Measurements from ENCODE around the gene MTM1. TPM values are rescaled to one million over a fixed set of nuclear protein-coding genes. Genes with fewer than 3 reads are reported as not detected.

Gene MTM1
- total RNA-seq, 1 experiment from 2014 or later = 14.7 TPM

- no peak for DNase-seq (ENCODE audit: low spot score)
Measured at GRCh38 chrX:150663073-150663472, 94.7 kb downstream of the MTM1 start.

GRCh38 chrX:150664290-150664689, 95.9 kb downstream of the MTM1 start:
- peak; percentile 10 for DNase-seq (ENCODE audit: low spot score)

GRCh38 chrX:150676221-150676620, 107.8 kb downstream of the MTM1 start:
- no peak for DNase-seq (ENCODE audit: low spot score)

GRCh38 chrX:150680974-150681373, 112.6 kb downstream of the MTM1 start:
- peak; percentile 16 for DNase-seq (ENCODE audit: low spot score)

GRCh38 chrX:150683112-150683511, 114.7 kb downstream of the MTM1 start:
- DNase-seq (ENCODE audit: low spot score) = no peak

GRCh38 chrX:150683536-150684146, 115.2 kb downstream of the MTM1 start:
- peak; percentile 39 for DNase-seq (ENCODE audit: low spot score)

- peak; percentile 89 for DNase-seq (ENCODE audit: low spot score)
Measured at GRCh38 chrX:150688911-150689451, 120.6 kb downstream of the MTM1 start.

- DNase-seq (ENCODE audit: low spot score) = peak; percentile 93
Measured at GRCh38 chrX:150690126-150690525, 121.7 kb downstream of the MTM1 start.

GRCh38 chrX:150692296-150692695, 123.9 kb downstream of the MTM1 start:
- no peak for DNase-seq (ENCODE audit: low spot score)

- DNase-seq (ENCODE audit: low spot score) = no peak
Measured at GRCh38 chrX:150692831-150693724, 124.7 kb downstream of the MTM1 start, which contains the start of gene MTMR1. TSS of gene MTMR1 (plus strand) at chrX:150693396. CDS start at chrX:150693531, 135 bp downstream.

- peak; percentile 61 for DNase-seq (ENCODE audit: low spot score)
Measured at GRCh38 chrX:150693725-150694574, 125.5 kb downstream of the MTM1 start.

- DNase-seq (ENCODE audit: low spot score) = no peak
Measured at GRCh38 chrX:150694738-150695410, 126.5 kb downstream of the MTM1 start.

- DNase-seq (ENCODE audit: low spot score) = no peak
Measured at GRCh38 chrX:150696331-150696730, 127.9 kb downstream of the MTM1 start.

- DNase-seq (ENCODE audit: low spot score) = no peak
Measured at GRCh38 chrX:150696866-150697265, 128.4 kb downstream of the MTM1 start.

- DNase-seq (ENCODE audit: low spot score) = no peak
Measured at GRCh38 chrX:150697641-150698040, 129.2 kb downstream of the MTM1 start.

- DNase-seq (ENCODE audit: low spot score) = no peak
Measured at GRCh38 chrX:150698981-150699380, 130.6 kb downstream of the MTM1 start.

- DNase-seq (ENCODE audit: low spot score) = no peak
Measured at GRCh38 chrX:150700107-150700506, 131.7 kb downstream of the MTM1 start.

GRCh38 chrX:150701377-150701776, 133.0 kb downstream of the MTM1 start:
- no peak for DNase-seq (ENCODE audit: low spot score)

- DNase-seq (ENCODE audit: low spot score) = no peak
Measured at GRCh38 chrX:150702966-150703694, 134.7 kb downstream of the MTM1 start.

- no peak for DNase-seq (ENCODE audit: low spot score)
Measured at GRCh38 chrX:150703695-150703974, 135.2 kb downstream of the MTM1 start.

Measured in A172 (cell line).